Right atrium auricular region (tissue), 2 donors: ENCODE results near the gene TSPOAP1. TPM values are rescaled to one million over a fixed set of nuclear protein-coding genes. Genes with fewer than 3 reads are reported as not detected.

Experiments
- DNase-seq: peaks from one replicate; pipeline ENCODE4 v3.0.0-alpha.2; 2019; ENCODE audit warnings: low spot score
- H3K27ac ChIP-seq, 2 donors: fragments of 200-600 bp; sonication (generic); 1 replicate in 1 of 2; 2 replicates in 1 of 2; pipeline ENCODE4 v1.5.1; 2016 to 2019
- H3K27me3 ChIP-seq, 2 donors: fragments of 200-600 bp; sonication (generic); one replicate each; pipeline versions ENCODE4 v1.5.1 to v1.6.0; 2017 to 2019
- H3K36me3 ChIP-seq: fragments of 200-600 bp; sonication (generic); one replicate; pipeline ENCODE4 v1.5.1; 2016
- H3K4me1 ChIP-seq, 2 donors: fragments of 200-600 bp; sonication (generic); one replicate each; pipeline versions ENCODE4 v1.5.1 to v1.6.0; 2017 to 2019
- H3K4me3 ChIP-seq, 2 donors: fragments of 200-600 bp; sonication (generic); 1 replicate in 1 of 2; 2 replicates in 1 of 2; pipeline ENCODE4 v1.5.1; 2017 to 2019; ENCODE audit warnings: mild to moderate bottlenecking in 1 of 2, moderate library complexity in 1 of 2
- H3K9me3 ChIP-seq, 2 donors: fragments of 200-600 bp; sonication (generic); one replicate each; pipeline ENCODE4 v1.5.1; 2019
- CTCF ChIP-seq, 2 donors: fragments of 200-600 bp; sonication (generic); IDR thresholded peaks; one replicate each; pipeline ENCODE4 v1.5.1; 2019; ENCODE audit warnings: antibody characterized with exemption in 2 of 2
- total RNA-seq, 2 donors: library from RNA; depleted of rRNA; stranded (reverse); fragments of >200 nt; gene quantifications; one replicate each; pipeline ENCODE4 v1.1.0, GENCODE V29; 2016

Gene TSPOAP1
- total RNA-seq, 2 donors from 2014 or later, result 6.1 to 8.5 TPM

GRCh38 chr17:58336456-58337209 is 8.0 kb upstream of the TSPOAP1 start:
- peak overlapping the region; percentile 64 to 68 for H3K27ac ChIP-seq
- no peaks in the 10 kb centered on the region for H3K27me3 ChIP-seq
- H3K9me3 ChIP-seq, result no peaks in the 10 kb centered on the region
- no peak for DNase-seq
- H3K4me1 ChIP-seq, result peaks cover 0 to 20% of the 10 kb centered on the region in 2 donors
- no peaks in the 10 kb centered on the region for H3K36me3 ChIP-seq
- TF ChIP-seq CTCF (IDR thresholded peaks at IDR 0.05), result no peak
- no peak overlapping the region for H3K4me3 ChIP-seq

GRCh38 chr17:58335779-58336455 is 7.3 kb upstream of the TSPOAP1 start:
- Histone ChIP-seq H3K9me3 (no peaks in the 10 kb centered on the region), H3K27ac (peak overlapping the region in 1 of 2 donors; percentile 68), H3K4me1 (peaks cover 0 to 20% of the 10 kb centered on the region in 2 donors), H3K36me3 (no peaks in the 10 kb centered on the region), H3K4me3 (no peak overlapping the region), H3K27me3 (no peaks in the 10 kb centered on the region)
- no peak for DNase-seq
- TF ChIP-seq CTCF (IDR thresholded peaks at IDR 0.05), result no peak

DNA sequence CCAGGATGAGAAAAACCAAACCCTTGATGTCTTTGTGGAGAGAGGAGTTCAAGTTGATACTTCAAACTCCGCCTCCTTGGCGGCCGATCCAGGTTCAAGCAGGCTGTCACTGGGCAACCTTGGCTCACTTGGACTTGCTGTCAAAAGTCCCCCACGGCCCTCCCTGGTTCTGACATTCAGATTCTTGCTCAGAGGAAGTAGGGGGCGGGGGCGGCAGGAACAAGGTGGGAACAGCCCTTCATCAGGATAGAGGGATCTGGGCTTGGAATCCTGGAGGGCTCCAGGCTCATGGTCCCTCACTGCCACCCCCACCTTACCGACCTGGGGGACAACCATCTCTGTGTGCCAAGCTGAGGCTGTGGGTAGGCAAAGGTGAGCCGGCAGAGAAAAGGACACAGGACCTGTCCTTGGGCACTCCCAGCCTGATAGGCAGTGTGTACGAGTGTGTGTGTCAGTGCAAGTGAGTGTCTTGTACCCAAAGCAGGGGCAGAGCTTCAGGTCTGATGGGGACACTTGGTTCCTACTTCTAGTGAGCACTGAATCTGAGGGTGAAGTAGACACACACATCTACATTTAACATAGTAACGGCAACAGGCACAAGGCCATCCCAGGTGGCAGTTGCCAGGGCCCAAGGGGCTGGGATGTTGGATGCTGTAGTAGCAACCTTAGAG is 6.6 kb upstream of the TSPOAP1 start:
- H3K4me1 ChIP-seq, result peaks cover 0 to 20% of the 10 kb centered on the region in 2 donors

DNA sequence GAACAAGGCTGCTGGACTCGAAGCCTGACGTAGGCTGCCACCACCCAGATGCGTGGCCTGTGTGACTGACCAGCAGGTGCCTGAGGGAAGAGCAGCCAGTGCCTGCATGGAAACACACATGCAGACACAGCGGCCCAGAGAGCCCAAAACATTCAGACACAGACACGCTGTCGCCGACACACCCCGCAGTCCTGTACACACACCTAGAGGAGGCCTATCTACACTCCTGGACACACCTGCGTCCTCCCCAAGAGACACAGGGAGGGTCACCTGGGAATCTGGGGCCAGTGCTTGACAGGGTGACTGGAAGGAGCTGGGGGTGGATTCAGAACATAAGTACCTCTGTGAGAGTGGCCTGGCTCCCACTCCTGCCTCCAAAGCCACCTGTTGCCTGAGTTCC is 6.1 kb upstream of the TSPOAP1 start:
- no peaks in the 10 kb centered on the region for H3K9me3 ChIP-seq
- H3K27me3 ChIP-seq, result no peaks in the 10 kb centered on the region
- no peaks in the 10 kb centered on the region for H3K36me3 ChIP-seq
- H3K4me3 ChIP-seq, result no peak overlapping the region
- no peak overlapping the region for H3K27ac ChIP-seq
- no peak for TF ChIP-seq CTCF (IDR thresholded peaks at IDR 0.05)
- H3K4me1 ChIP-seq, result peaks cover 0 to 20% of the 10 kb centered on the region in 2 donors
- no peak for DNase-seq

More for the DNA sequence above, 6.6 kb upstream of the TSPOAP1 start:
- Histone ChIP-seq H3K36me3 (no peaks in the 10 kb centered on the region), H3K4me3 (no peak overlapping the region), H3K9me3 (no peaks in the 10 kb centered on the region), H3K27ac (no peak overlapping the region), H3K27me3 (no peaks in the 10 kb centered on the region)
- DNase-seq, result no peak
- no peak for TF ChIP-seq CTCF (IDR thresholded peaks at IDR 0.05)

- Histone ChIP-seq H3K27ac (no peak overlapping the region), H3K27me3 (no peaks in the 10 kb centered on the region), H3K36me3 (no peaks in the 10 kb centered on the region), H3K4me3 (no peak overlapping the region), H3K9me3 (no peaks in the 10 kb centered on the region), H3K4me1 (peaks cover 0 to 20% of the 10 kb centered on the region in 2 donors)
- no peak for TF ChIP-seq CTCF (IDR thresholded peaks at IDR 0.05)
- DNase-seq, result no peak
These were observed 5.7 kb upstream of the TSPOAP1 start for GRCh38 chr17:58334256-58334655.
